Right cardiac atrium (tissue), 5 donors: ENCODE data around the gene SNRPD2. TPM values are rescaled to one million over a fixed set of nuclear protein-coding genes. Genes with fewer than 3 reads are reported as not detected.
"Not testable (repeated sequence)": the region's sequence is repeated elsewhere in the genome, so short reads cannot be mapped to it uniquely, and the experiment has no call there.

Experiments used
- ATAC-seq, 2 donors: fragments of 200-7000 bp; cut with Tn5 transposase; one replicate each; pipeline versions ENCODE4 v1.8.0 to v1.9.1; 2020; ENCODE audit warnings: moderate library complexity in 2 of 2, mild to moderate bottlenecking in 1 of 2
- DNase-seq, 3 donors: peaks; one replicate each; pipeline ENCODE4 v3.0.0-alpha.2; 2020
- H3K27ac ChIP-seq: one replicate; pipeline ENCODE4 v1.5.1; 2013; ENCODE audit warnings: mild to moderate bottlenecking, low read length, control low read depth, moderate library complexity
- H3K27me3 ChIP-seq: one replicate; pipeline ENCODE4 v1.6.1; 2013; ENCODE audit not compliant: control insufficient read depth, insufficient read depth
- H3K4me1 ChIP-seq: one replicate; pipeline ENCODE4 v1.6.1; 2013; ENCODE audit warnings: low read length; ENCODE audit not compliant: control insufficient read depth, insufficient read depth
- H3K4me3 ChIP-seq: one replicate; pipeline ENCODE4 v1.5.1; 2013; ENCODE audit warnings: low read length, control low read depth
- H3K9me3 ChIP-seq: one replicate; pipeline ENCODE4 v1.6.1; 2013; ENCODE audit warnings: low read length; ENCODE audit not compliant: control insufficient read depth
- WGBS: extraction: QIAGEN DNeasy Blood & Tissue Kit; methylation state at CpG from one replicate; pipeline ENCODE4 v1.1.7; 2013; 5-methylcytosine and 5-hydroxymethylcytosine counted together
- intact Hi-C, 4 donors: fragments of 100-400 bp; cut with DNase I; formaldehyde crosslinking; loops; one replicate each; pipeline versions ENCODE4 v1.11.0 to v1.14.0; 2022 to 2023
- polyA plus RNA-seq: library from polyadenylated mRNA; stranded (reverse); fragments of 200-250 nt; gene quantifications from one replicate; pipeline ENCODE4 v1.2.3, GENCODE V29; 2013
- total RNA-seq, 4 donors: library from RNA; stranded (reverse); fragmentation: NEBNext Ultra II Directional; extraction: Animal tissue kit (Norgen Biotek cat#: 25700); gene quantifications; one replicate each; pipeline ENCODE4 v1.2.1, GENCODE V29; 2021
- donor health status: healthy with polysubstance abuse.
- donor health status: DM: no; HTN: yes; CAD: no.
- donor health status: DM: no; HTN: no; CAD: no.
- donor health status: DM: no; HTN: yes; CAD: no; lungs with severe emphysema.
- donor health status: DM: yes; HTN: yes; CAD: no.

The SNRPD2 gene
- total and polyA plus RNA-seq, 5 donors = 246 to 297 (median 281) TPM

- no peaks in the 10 kb centered on the region for H3K4me1 ChIP-seq
- 71% methylated on average over 7 of the region's 7 CpGs for WGBS
- H3K9me3 ChIP-seq = no peaks in the 10 kb centered on the region
- intact Hi-C loops = no loop called here
- H3K4me3 ChIP-seq = no peak overlapping the region
- H3K27ac ChIP-seq = no peak overlapping the region
- DNase-seq = no peak
- no peaks in the 10 kb centered on the region for H3K27me3 ChIP-seq
- ATAC-seq = no peak
Measured at GRCh38 chr19:45701676-45702075, 9.9 kb upstream of the SNRPD2 start.

- DNase-seq = peak; percentile 81 to 92 (median 90)
- Histone ChIP-seq H3K27ac (peak overlapping the region; percentile 73), H3K9me3 (no peaks in the 10 kb centered on the region), H3K27me3 (no peaks in the 10 kb centered on the region), H3K4me1 (no peaks in the 10 kb centered on the region), H3K4me3 (peak overlapping the region; percentile 66)
- peak; percentile 18 to 30 for ATAC-seq
- intact Hi-C loops = loop anchor here in 1 of 4 donors (5.0 kb wide), 1 partner anchor 74 kb away; the partner anchor contains the start of gene SIX5
- WGBS = 1% methylated on average over 22 of the region's 22 CpGs
Measured at GRCh38 chr19:45693106-45693788, 1.5 kb upstream of the SNRPD2 start.

GRCh38 chr19:45692187-45693105, 693 bp upstream of the SNRPD2 start, which contains the start of gene QPCTL:
Gene QPCTL, plus strand, starts transcription at chr19:45692666. Its CDS starts 38 bp downstream, at chr19:45692704.
- DNase-seq (peak; percentile 97 to 98 (median 97)), ATAC-seq (peak; percentile 96)
- intact Hi-C loops = loop anchor here in 1 of 4 donors (5.0 kb wide), 1 partner anchor 75 kb away; the partner anchor contains the start of gene SIX5
- Histone ChIP-seq H3K27ac (peak within 1 kb of the TSS; percentile 73), H3K4me3 (peak within 1 kb of the TSS; percentile 66), H3K27me3 (no peaks in the 10 kb centered on the region), H3K4me1 (no peaks in the 10 kb centered on the region), H3K9me3 (no peaks in the 10 kb centered on the region)
- under 1% methylated on average over 70 of the region's 70 CpGs for WGBS

GRCh38 chr19:45687599-45687998, 4.2 kb downstream of the SNRPD2 start:
- Histone ChIP-seq H3K27ac (no peak overlapping the region), H3K27me3 (no peaks in the 10 kb centered on the region), H3K9me3 (no peaks in the 10 kb centered on the region), H3K4me3 (no peak overlapping the region), H3K4me1 (no peaks in the 10 kb centered on the region)
- intact Hi-C loops = no loop called here
- no peak for ATAC-seq
- 87% methylated on average over 9 of the region's 9 CpGs for WGBS
- DNase-seq = no peak

- H3K4me3 ChIP-seq, H3K27me3 ChIP-seq, H3K27ac ChIP-seq, ATAC-seq, H3K4me1 ChIP-seq, intact Hi-C loops, H3K9me3 ChIP-seq, DNase-seq: not testable (repeated sequence)
- 78% methylated on average over 11 of the region's 11 CpGs for WGBS
Measured at GRCh38 chr19:45685045-45685444, 6.7 kb downstream of the SNRPD2 start.

GRCh38 chr19:45682908-45683307, 8.8 kb downstream of the SNRPD2 start:
- 58% methylated on average over 5 of the region's 5 CpGs for WGBS
- no peak for ATAC-seq
- Histone ChIP-seq H3K4me3 (no peak overlapping the region), H3K27me3 (no peaks in the 10 kb centered on the region), H3K9me3 (no peaks in the 10 kb centered on the region), H3K27ac (no peak overlapping the region), H3K4me1 (no peaks in the 10 kb centered on the region)
- intact Hi-C loops = no loop called here
- DNase-seq = no peak

GRCh38 chr19:45682117-45682516, 9.6 kb downstream of the SNRPD2 start:
- intact Hi-C loops = no loop called here
- DNase-seq (no peak), ATAC-seq (no peak)
- WGBS = 69% methylated on average over 8 of the region's 8 CpGs
- Histone ChIP-seq H3K9me3 (no peaks in the 10 kb centered on the region), H3K27me3 (no peaks in the 10 kb centered on the region), H3K27ac (peak overlapping the region; percentile 32), H3K4me3 (no peak overlapping the region), H3K4me1 (no peaks in the 10 kb centered on the region)

- 2% methylated on average over 51 of the region's 51 CpGs for WGBS
- intact Hi-C loops = no loop called here
- peak overlapping the region; percentile 14 for H3K27ac ChIP-seq
- H3K27me3 ChIP-seq = no peaks in the 10 kb centered on the region
- no peaks in the 10 kb centered on the region for H3K4me1 ChIP-seq
- ATAC-seq (peak; percentile 82), DNase-seq (peak; percentile 78 to 92 (median 92))
- H3K9me3 ChIP-seq = no peaks in the 10 kb centered on the region
- peak overlapping the region; percentile 32 for H3K4me3 ChIP-seq
Measured at GRCh38 chr19:45681391-45682015, 10.2 kb downstream of the SNRPD2 start.

- no peaks in the 10 kb centered on the region for H3K27me3 ChIP-seq
- intact Hi-C loops = no loop called here
- no peaks in the 10 kb centered on the region for H3K4me1 ChIP-seq
- H3K27ac ChIP-seq = no peak overlapping the region
- WGBS = 6% methylated on average over 49 of the region's 49 CpGs
- DNase-seq (peak; percentile 82 to 89 (median 87)), ATAC-seq (peak; percentile 53 to 83)
- H3K9me3 ChIP-seq = no peaks in the 10 kb centered on the region
- peak overlapping the region; percentile 26 for H3K4me3 ChIP-seq
Measured at GRCh38 chr19:45677351-45678230, 14.2 kb downstream of the SNRPD2 start.

- Histone ChIP-seq H3K4me1 (no peaks in the 10 kb centered on the region), H3K4me3 (peak overlapping the region; percentile 26), H3K9me3 (no peaks in the 10 kb centered on the region), H3K27ac (no peak overlapping the region), H3K27me3 (no peaks in the 10 kb centered on the region)
- peak; percentile 17 to 35 for ATAC-seq
- 6% methylated on average over 28 of the region's 28 CpGs for WGBS
- DNase-seq = peak; percentile 27 to 69 (median 64)
- intact Hi-C loops = no loop called here
Measured at GRCh38 chr19:45676851-45677263, 14.9 kb downstream of the SNRPD2 start.
